Adipocyte (in vitro differentiated cells): ENCODE results near the gene CGB8.
"Not testable (repeated sequence)": the region's sequence is repeated elsewhere in the genome, so short reads cannot be mapped to it uniquely, and the experiment has no call there.

Experiments
- DNase-seq: peaks from one replicate; pipeline ENCODE4 v3.0.0-alpha.2; 2015; ENCODE audit warnings: low read depth
- H3K27me3 ChIP-seq: replicated peaks from 2 replicates; pipeline ENCODE4 v1.7.0; 2013; ENCODE audit warnings: mild to moderate bottlenecking, low read length, moderate library complexity; ENCODE audit not compliant: control insufficient read depth, insufficient read depth
- H3K36me3 ChIP-seq: 2 replicates; pipeline ENCODE4 v1.7.0; 2013; ENCODE audit warnings: low read length, mild to moderate bottlenecking, moderate library complexity; ENCODE audit not compliant: control insufficient read depth, insufficient read depth, severe bottlenecking
- H3K4me1 ChIP-seq: 2 replicates; pipeline ENCODE4 v1.7.0; 2013; ENCODE audit warnings: mild to moderate bottlenecking, low read length, moderate library complexity; ENCODE audit not compliant: control insufficient read depth, insufficient read depth
- H3K4me3 ChIP-seq: 2 replicates; pipeline ENCODE4 v1.7.0; 2013; ENCODE audit warnings: mild to moderate bottlenecking, low read length, moderate library complexity
- H3K9ac ChIP-seq: 2 replicates; pipeline ENCODE4 v1.7.0; 2013; ENCODE audit warnings: mild to moderate bottlenecking, low read length, moderate library complexity
- H3K9me3 ChIP-seq: 2 replicates; pipeline ENCODE4 v1.7.0; 2013; ENCODE audit warnings: mild to moderate bottlenecking, low read length, moderate library complexity; ENCODE audit not compliant: control insufficient read depth

Gene CGB8

GRCh38 chr19:49024233-49024632 is 24.7 kb downstream of the CGB8 start, which contains the start of gene CGB3:
Gene CGB3 (minus strand): TSS chr19:49024333. CDS start chr19:49023971, 362 bp downstream.
- not testable (repeated sequence) for H3K9ac ChIP-seq, DNase-seq, H3K4me1 ChIP-seq, H3K9me3 ChIP-seq, H3K4me3 ChIP-seq, H3K27me3 ChIP-seq, H3K36me3 ChIP-seq

GRCh38 chr19:49022116-49022515 is 26.8 kb downstream of the CGB8 start:
- H3K9me3 ChIP-seq, result no peaks in the 10 kb centered on the region
- peaks cover 10% of the 10 kb centered on the region for H3K4me1 ChIP-seq
- H3K9ac ChIP-seq, result no peak overlapping the region
- peaks cover 13% of the 10 kb centered on the region for H3K27me3 ChIP-seq
- H3K36me3 ChIP-seq, result no peaks in the 10 kb centered on the region
- DNase-seq, result no peak
- no peak overlapping the region for H3K4me3 ChIP-seq

GRCh38 chr19:49020931-49021895 is 27.7 kb downstream of the CGB8 start:
- H3K36me3 ChIP-seq, result no peaks in the 10 kb centered on the region
- DNase-seq, result no peak
- H3K27me3 ChIP-seq, result peaks cover 13% of the 10 kb centered on the region
- H3K9ac ChIP-seq, result no peak overlapping the region
- no peak overlapping the region for H3K4me3 ChIP-seq
- H3K4me1 ChIP-seq, result peaks cover 10% of the 10 kb centered on the region
- no peaks in the 10 kb centered on the region for H3K9me3 ChIP-seq

- peaks cover 8% of the 10 kb centered on the region for H3K36me3 ChIP-seq
- H3K27me3 ChIP-seq, result peaks cover 13% of the 10 kb centered on the region
- H3K4me1 ChIP-seq, result peaks cover 10% of the 10 kb centered on the region
- H3K4me3 ChIP-seq, result no peak overlapping the region
- DNase-seq, result no peak
- no peak overlapping the region for H3K9ac ChIP-seq
- no peaks in the 10 kb centered on the region for H3K9me3 ChIP-seq
Measured at GRCh38 chr19:49020342-49020741, 28.6 kb downstream of the CGB8 start.

GRCh38 chr19:49019242-49019932 is 29.5 kb downstream of the CGB8 start:
- H3K9me3 ChIP-seq, result no peaks in the 10 kb centered on the region
- peaks cover 10% of the 10 kb centered on the region for H3K4me1 ChIP-seq
- H3K36me3 ChIP-seq, result peaks cover 18% of the 10 kb centered on the region
- peak; percentile 72 for DNase-seq
- H3K4me3 ChIP-seq, result peak overlapping the region; percentile 69
- H3K27me3 ChIP-seq, result peaks cover 13% of the 10 kb centered on the region
- H3K9ac ChIP-seq, result no peak overlapping the region

GRCh38 chr19:49018388-49019241 is 30.3 kb downstream of the CGB8 start:
- H3K9me3 ChIP-seq, H3K4me1 ChIP-seq: not testable (repeated sequence)
- Histone ChIP-seq H3K27me3 (peaks cover 13% of the 10 kb centered on the region), H3K4me3 (peak overlapping the region; percentile 69), H3K9ac (peak overlapping the region; percentile 51), H3K36me3 (peaks cover 21% of the 10 kb centered on the region)
- DNase-seq, result peak; percentile 35

GRCh38 chr19:49017666-49018351 is 31.1 kb downstream of the CGB8 start:
- no peaks in the 10 kb centered on the region for H3K9me3 ChIP-seq
- peaks cover 10% of the 10 kb centered on the region for H3K4me1 ChIP-seq
- peak overlapping the region; percentile 51 for H3K9ac ChIP-seq
- peaks cover 13% of the 10 kb centered on the region for H3K27me3 ChIP-seq
- peak overlapping the region; percentile 69 for H3K4me3 ChIP-seq
- peaks cover 24% of the 10 kb centered on the region for H3K36me3 ChIP-seq
- peak; percentile 78 for DNase-seq

GRCh38 chr19:49017041-49017665 is 31.8 kb downstream of the CGB8 start, which contains the start of gene LHB:
Gene LHB (minus strand): TSS chr19:49017091. CDS start chr19:49017081, 10 bp downstream.
- H3K36me3 ChIP-seq, result peaks cover 31% of the 10 kb centered on the region
- H3K9ac ChIP-seq, result peak within 1 kb of the TSS; percentile 51
- no peaks in the 10 kb centered on the region for H3K9me3 ChIP-seq
- H3K4me1 ChIP-seq, result peaks cover 10% of the 10 kb centered on the region
- H3K27me3 ChIP-seq, result peaks cover 13% of the 10 kb centered on the region
- no peak for DNase-seq
- H3K4me3 ChIP-seq, result peak within 1 kb of the TSS; percentile 69

- Histone ChIP-seq H3K4me1 (peaks cover 10% of the 10 kb centered on the region), H3K27me3 (peaks cover 13% of the 10 kb centered on the region), H3K4me3 (no peak overlapping the region), H3K36me3 (peaks cover 40% of the 10 kb centered on the region), H3K9ac (no peak overlapping the region), H3K9me3 (no peaks in the 10 kb centered on the region)
- no peak for DNase-seq
Measured at GRCh38 chr19:49016067-49016839, 32.7 kb downstream of the CGB8 start.
